PC-9 (cell line): ENCODE data around the gene ZNF580. TPM values are rescaled to one million over a fixed set of nuclear protein-coding genes. Genes with fewer than 3 reads are reported as not detected.

Experiments
- BruUV-seq: library from RNA; stranded (reverse); fragments of 400-500 nt; replicated peaks from 2 replicates; lab custom pipeline; 2021; lab: Mats Ljungman, UMichigan
- CTCF ChIA-PET: fragments of 300-600 bp; sonication (Branson Sonifier 250); formaldehyde crosslinking; loops from one replicate; lab custom pipeline; 2022; ENCODE audit warnings: antibody characterized with exemption; lab: Charles Lee
- POLR2A ChIA-PET: fragments of 300-600 bp; sonication (Branson Sonifier 250); formaldehyde crosslinking; loops from one replicate; lab custom pipeline; 2022; ENCODE audit warnings: antibody characterized with exemption; ENCODE audit not compliant: unreplicated experiment; lab: Charles Lee
- DNase-seq, 2 experiments: peaks; one replicate each; pipeline versions ENCODE4 v3.0.0 to v3.0.0-alpha.2; 2015 to 2022; ENCODE audit warnings: mixed read lengths in 1 of 2
- H2AFZ ChIP-seq: fragments of 200-600 bp; sonication (generic); 2 replicates; pipeline ENCODE4 v1.8.1; 2017; ENCODE audit warnings: antibody characterized with exemption
- H3F3A ChIP-seq: fragments of 200-600 bp; sonication (generic); 2 replicates; pipeline ENCODE4 v1.8.1; 2017; ENCODE audit warnings: antibody characterized with exemption, mild to moderate bottlenecking, low read depth; ENCODE audit not compliant: insufficient read depth
- H3K27ac ChIP-seq: fragments of 200-600 bp; sonication (generic); 2 replicates; pipeline ENCODE4 v1.6.1; 2016; ENCODE audit warnings: mixed run types
- H3K27me3 ChIP-seq: fragments of 200-600 bp; sonication (generic); 2 replicates; pipeline ENCODE4 v1.6.1; 2016; ENCODE audit warnings: low read depth, mixed run types; ENCODE audit not compliant: insufficient read depth
- H3K36me3 ChIP-seq: fragments of 200-600 bp; sonication (generic); 2 replicates; pipeline ENCODE4 v1.6.1; 2016; ENCODE audit warnings: low read depth, mixed run types
- H3K4me1 ChIP-seq: fragments of 200-600 bp; sonication (generic); replicated peaks from 2 replicates; pipeline ENCODE4 v1.6.1; 2016; ENCODE audit warnings: mixed run types; ENCODE audit not compliant: insufficient read depth
- H3K4me2 ChIP-seq: fragments of 200-600 bp; sonication (generic); 2 replicates; pipeline ENCODE4 v1.6.1; 2017; ENCODE audit warnings: mixed run types
- H3K4me3 ChIP-seq: fragments of 200-600 bp; sonication (generic); 2 replicates; pipeline ENCODE4 v1.6.1; 2016; ENCODE audit warnings: mixed run types
- H3K79me2 ChIP-seq: fragments of 200-600 bp; sonication (generic); 2 replicates; pipeline ENCODE4 v1.6.1; 2017; ENCODE audit warnings: low read depth, mixed run types
- H3K9me2 ChIP-seq: fragments of 200-600 bp; sonication (generic); 2 replicates; pipeline ENCODE4 v1.8.1; 2017; ENCODE audit warnings: mild to moderate bottlenecking; ENCODE audit not compliant: insufficient read depth
- H3K9me3 ChIP-seq: fragments of 200-600 bp; sonication (generic); 2 replicates; pipeline ENCODE4 v1.8.1; 2016; ENCODE audit warnings: low read depth; ENCODE audit not compliant: insufficient read depth
- H4K20me1 ChIP-seq: fragments of 200-600 bp; sonication (generic); 2 replicates; pipeline ENCODE4 v1.8.1; 2017; ENCODE audit not compliant: insufficient read depth
- CTCF ChIP-seq: fragments of 200-600 bp; sonication (generic); conservative IDR thresholded peaks from 2 replicates; pipeline ENCODE4 v1.6.1; 2017; ENCODE audit warnings: mixed run types, antibody characterized with exemption, mild to moderate bottlenecking, moderate library complexity
- EZH2 ChIP-seq: fragments of 200-600 bp; sonication (generic); IDR thresholded peaks from 2 replicates; pipeline ENCODE4 v1.8.0; 2017; ENCODE audit warnings: antibody characterized with exemption, low read depth
- intact Hi-C: fragments of 100-400 bp; cut with micrococcal nuclease; formaldehyde crosslinking; loops from one replicate; pipeline ENCODE4 v1.10.0; 2022; ENCODE audit not compliant: unreplicated experiment
- total RNA-seq: library from RNA; stranded (reverse); gene quantifications from 2 replicates; pipeline ENCODE4 v1.2.3, GENCODE V29; 2021

The ZNF580 gene
- total RNA-seq, 1 experiment from 2014 or later: 56.6 TPM

DNA sequence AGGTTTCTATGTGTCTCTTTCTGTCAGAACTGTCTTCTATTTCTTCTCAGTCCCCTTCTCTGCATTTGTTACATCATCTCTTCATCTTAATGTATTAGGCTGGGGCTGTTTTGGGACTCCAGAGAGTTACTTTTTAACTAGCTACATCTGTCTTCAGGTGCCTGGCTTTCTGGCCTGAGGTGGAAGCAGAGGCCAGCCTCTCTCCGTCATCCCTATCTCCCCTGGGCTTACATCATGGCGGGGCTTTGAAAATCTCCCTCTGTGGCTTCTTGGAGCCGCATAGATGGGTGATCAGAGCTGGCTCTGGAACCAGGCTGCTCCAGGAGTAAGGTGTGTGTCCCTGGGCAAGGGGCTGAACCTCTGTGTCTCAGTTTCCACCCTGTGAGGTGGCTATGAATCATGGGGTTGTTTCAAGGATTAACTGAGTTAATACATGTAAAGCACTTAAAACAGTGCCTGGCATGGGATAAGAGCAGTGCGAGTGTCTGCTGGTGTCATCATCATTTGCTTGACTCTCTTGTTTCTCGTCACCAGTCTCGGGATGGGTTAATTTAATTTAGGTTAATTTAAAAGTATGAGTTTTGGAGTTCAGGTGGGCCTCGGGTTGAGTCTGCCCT is 36.2 kb downstream of the ZNF580 start:
- no peak for TF ChIP-seq CTCF
- no peak for TF ChIP-seq EZH2
- ChIA-PET POLR2A (no interaction called here), CTCF (no interaction called here)
- H3K4me2 ChIP-seq: peak overlapping the region; percentile 92
- H3K36me3 ChIP-seq: peaks cover 46% of the 10 kb centered on the region
- no peaks in the 10 kb centered on the region for H3K27me3 ChIP-seq
- peaks cover 26% of the 10 kb centered on the region for H3K4me1 ChIP-seq
- intact Hi-C loops: no loop called here
- peaks cover 57% of the 10 kb centered on the region for H4K20me1 ChIP-seq
- no peak for DNase-seq
- peaks cover 26% of the 10 kb centered on the region for H3F3A ChIP-seq
- no peak overlapping the region for H3K27ac ChIP-seq
- H3K79me2 ChIP-seq: peaks cover 80% of the 10 kb centered on the region
- no peaks in the 10 kb centered on the region for H3K9me2 ChIP-seq
- H3K4me3 ChIP-seq: 0 out of 2 replicates have a peak overlapping the region, but pooled peaks have one; percentile 93
- no TSS peak for BruUV-seq
- H3K9me3 ChIP-seq: no peaks in the 10 kb centered on the region
- no peak overlapping the region for H2AFZ ChIP-seq

GRCh38 chr19:55677572-55678028 is 36.8 kb downstream of the ZNF580 start:
- Histone ChIP-seq H3K9me3 (no peaks in the 10 kb centered on the region), H3K9me2 (no peaks in the 10 kb centered on the region), H3K79me2 (peaks cover 74% of the 10 kb centered on the region), H3K4me1 (peaks cover 20% of the 10 kb centered on the region), H3K4me2 (peak overlapping the region; percentile 92; the same call in 1 of the 2 replicates), H3K4me3 (no peak overlapping the region), H3F3A (peaks cover 20% of the 10 kb centered on the region), H4K20me1 (peaks cover 55% of the 10 kb centered on the region), H3K36me3 (peaks cover 44% of the 10 kb centered on the region), H3K27me3 (no peaks in the 10 kb centered on the region), H2AFZ (no peak overlapping the region), H3K27ac (no peak overlapping the region)
- CTCF ChIA-PET: no interaction called here
- intact Hi-C loops: no loop called here
- TF ChIP-seq CTCF: no peak
- TF ChIP-seq EZH2: no peak
- DNase-seq: no peak
- BruUV-seq: no TSS peak
- POLR2A ChIA-PET: no interaction called here

GRCh38 chr19:55678121-55678671 is 37.4 kb downstream of the ZNF580 start:
- H3K36me3 ChIP-seq: peaks cover 40% of the 10 kb centered on the region
- no peaks in the 10 kb centered on the region for H3K9me2 ChIP-seq
- intact Hi-C loops: no loop called here
- TF ChIP-seq CTCF (no peak), EZH2 (no peak)
- no peak overlapping the region for H3K4me3 ChIP-seq
- H4K20me1 ChIP-seq: peaks cover 54% of the 10 kb centered on the region
- peaks cover 68% of the 10 kb centered on the region for H3K79me2 ChIP-seq
- CTCF ChIA-PET: no interaction called here
- peaks cover 19% of the 10 kb centered on the region for H3K4me1 ChIP-seq
- no TSS peak for BruUV-seq
- no peaks in the 10 kb centered on the region for H3K27me3 ChIP-seq
- H3K4me2 ChIP-seq: no peak overlapping the region
- no peak overlapping the region for H2AFZ ChIP-seq
- H3K27ac ChIP-seq: no peak overlapping the region
- no peaks in the 10 kb centered on the region for H3K9me3 ChIP-seq
- POLR2A ChIA-PET: no interaction called here
- H3F3A ChIP-seq: peaks cover 14% of the 10 kb centered on the region
- DNase-seq: no peak
